Neuron (in vitro differentiated cells): ENCODE data around the gene RNF25.

Experiments used
- H2AFZ ChIP-seq: one replicate; pipeline ENCODE4 v1.6.1; 2013; ENCODE audit warnings: low read depth, mild to moderate bottlenecking, inconsistent platforms, low read length, moderate library complexity
- H3K27me3 ChIP-seq: one replicate; pipeline ENCODE4 v1.6.1; 2013; ENCODE audit warnings: low read length; ENCODE audit not compliant: insufficient read depth
- H3K36me3 ChIP-seq: one replicate; pipeline ENCODE4 v1.6.1; 2013; ENCODE audit warnings: low read length; ENCODE audit not compliant: insufficient read depth
- H3K4me1 ChIP-seq: one replicate; pipeline ENCODE4 v1.6.1; 2013; ENCODE audit warnings: low read length; ENCODE audit not compliant: insufficient read depth
- H3K4me3 ChIP-seq: 2 replicates; pipeline ENCODE4 v1.5.1; 2013; ENCODE audit warnings: mild to moderate bottlenecking, low read length, moderate library complexity
- H3K9me3 ChIP-seq: one replicate; pipeline ENCODE4 v1.6.1; 2013; ENCODE audit warnings: low read length

Gene RNF25, protein sequence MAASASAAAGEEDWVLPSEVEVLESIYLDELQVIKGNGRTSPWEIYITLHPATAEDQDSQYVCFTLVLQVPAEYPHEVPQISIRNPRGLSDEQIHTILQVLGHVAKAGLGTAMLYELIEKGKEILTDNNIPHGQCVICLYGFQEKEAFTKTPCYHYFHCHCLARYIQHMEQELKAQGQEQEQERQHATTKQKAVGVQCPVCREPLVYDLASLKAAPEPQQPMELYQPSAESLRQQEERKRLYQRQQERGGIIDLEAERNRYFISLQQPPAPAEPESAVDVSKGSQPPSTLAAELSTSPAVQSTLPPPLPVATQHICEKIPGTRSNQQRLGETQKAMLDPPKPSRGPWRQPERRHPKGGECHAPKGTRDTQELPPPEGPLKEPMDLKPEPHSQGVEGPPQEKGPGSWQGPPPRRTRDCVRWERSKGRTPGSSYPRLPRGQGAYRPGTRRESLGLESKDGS

DNA sequence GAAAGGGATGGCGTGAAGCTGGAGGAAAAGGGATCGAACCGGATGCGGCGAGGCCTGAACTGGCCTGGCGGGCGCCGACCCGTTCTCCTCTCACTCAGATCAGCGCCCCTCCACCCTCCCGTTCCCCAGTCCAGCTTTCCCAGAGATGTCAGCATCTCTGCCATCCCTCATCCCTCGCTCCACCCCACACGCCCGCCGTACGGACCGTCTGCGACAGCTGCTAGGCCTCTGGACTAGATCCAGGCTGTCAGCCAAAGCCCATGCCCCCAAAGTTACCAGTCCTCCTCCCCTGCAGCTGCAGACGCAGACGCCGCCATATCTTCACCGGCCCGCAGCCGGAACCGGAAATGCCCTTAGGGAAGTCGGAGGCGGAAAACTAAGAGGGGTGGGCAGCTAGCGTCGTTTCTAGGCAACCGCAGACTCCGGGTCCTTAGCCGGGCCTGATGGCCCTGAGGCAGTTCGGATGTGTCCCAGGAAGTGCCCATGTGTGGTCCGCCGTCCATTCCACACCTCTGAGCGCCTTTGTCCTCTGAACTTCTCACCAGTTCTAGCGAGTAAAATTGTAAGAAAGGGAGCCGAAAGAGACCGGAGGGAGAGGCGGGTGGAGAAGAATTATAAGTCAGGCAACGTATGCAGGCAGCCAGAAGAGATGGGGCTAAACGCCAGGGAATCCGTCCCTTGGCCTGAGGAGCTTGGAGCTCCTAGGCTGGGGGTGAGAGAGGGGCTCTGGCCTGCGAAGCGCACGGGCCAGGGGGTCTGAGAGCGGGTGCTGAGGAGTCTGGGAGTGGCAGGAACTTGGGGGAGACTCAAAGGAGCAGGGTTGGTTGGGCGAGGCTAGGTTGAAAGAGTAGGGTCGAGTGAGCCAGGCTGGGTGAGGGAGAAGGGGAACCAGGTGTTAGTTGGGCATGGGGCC, at the start of gene RNF25, which contains the start of gene STK36:
Gene RNF25 (minus strand): TSS at position 349 of the 913 bp plus-strand sequence. CDS start 32 bp downstream, at position 317.
Gene STK36 (plus strand): TSS at position 433 of the 913 bp plus-strand sequence. CDS start 744 bp downstream, outside the sequence.
- peak within 1 kb of the TSS; percentile 56 for H2AFZ ChIP-seq
- H3K36me3 ChIP-seq = peaks cover 32% of the 10 kb centered on the region
- peak within 1 kb of the TSS; percentile 95 for H3K4me3 ChIP-seq
- peaks cover 13% of the 10 kb centered on the region for H3K4me1 ChIP-seq
- no peaks in the 10 kb centered on the region for H3K9me3 ChIP-seq
- no peaks in the 10 kb centered on the region for H3K27me3 ChIP-seq

DNA sequence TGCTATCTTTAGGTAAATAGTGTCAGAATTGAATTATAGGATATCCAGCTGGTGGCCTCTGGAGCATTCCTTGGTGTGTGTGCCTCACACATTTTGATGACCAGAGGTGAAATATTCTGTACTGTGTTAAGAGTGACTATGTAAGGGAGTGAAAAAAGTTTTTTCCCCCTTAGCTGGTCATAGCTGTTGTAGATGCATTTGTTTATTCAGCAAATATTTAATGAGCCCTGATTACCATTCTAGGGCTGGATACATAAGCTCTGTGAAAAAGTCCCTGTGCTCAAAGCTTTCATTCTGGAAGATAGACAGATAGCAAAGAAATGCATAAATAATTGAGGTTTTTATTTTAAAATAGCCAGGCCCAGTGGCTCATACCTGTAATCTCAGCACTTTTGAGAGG, 49.7 kb upstream of the RNF25 start:
- Histone ChIP-seq H3K36me3 (peaks cover 22% of the 10 kb centered on the region), H3K9me3 (peaks cover 4% of the 10 kb centered on the region), H3K4me1 (no peaks in the 10 kb centered on the region), H3K27me3 (no peaks in the 10 kb centered on the region), H3K4me3 (no peak overlapping the region), H2AFZ (no peak overlapping the region)

DNA sequence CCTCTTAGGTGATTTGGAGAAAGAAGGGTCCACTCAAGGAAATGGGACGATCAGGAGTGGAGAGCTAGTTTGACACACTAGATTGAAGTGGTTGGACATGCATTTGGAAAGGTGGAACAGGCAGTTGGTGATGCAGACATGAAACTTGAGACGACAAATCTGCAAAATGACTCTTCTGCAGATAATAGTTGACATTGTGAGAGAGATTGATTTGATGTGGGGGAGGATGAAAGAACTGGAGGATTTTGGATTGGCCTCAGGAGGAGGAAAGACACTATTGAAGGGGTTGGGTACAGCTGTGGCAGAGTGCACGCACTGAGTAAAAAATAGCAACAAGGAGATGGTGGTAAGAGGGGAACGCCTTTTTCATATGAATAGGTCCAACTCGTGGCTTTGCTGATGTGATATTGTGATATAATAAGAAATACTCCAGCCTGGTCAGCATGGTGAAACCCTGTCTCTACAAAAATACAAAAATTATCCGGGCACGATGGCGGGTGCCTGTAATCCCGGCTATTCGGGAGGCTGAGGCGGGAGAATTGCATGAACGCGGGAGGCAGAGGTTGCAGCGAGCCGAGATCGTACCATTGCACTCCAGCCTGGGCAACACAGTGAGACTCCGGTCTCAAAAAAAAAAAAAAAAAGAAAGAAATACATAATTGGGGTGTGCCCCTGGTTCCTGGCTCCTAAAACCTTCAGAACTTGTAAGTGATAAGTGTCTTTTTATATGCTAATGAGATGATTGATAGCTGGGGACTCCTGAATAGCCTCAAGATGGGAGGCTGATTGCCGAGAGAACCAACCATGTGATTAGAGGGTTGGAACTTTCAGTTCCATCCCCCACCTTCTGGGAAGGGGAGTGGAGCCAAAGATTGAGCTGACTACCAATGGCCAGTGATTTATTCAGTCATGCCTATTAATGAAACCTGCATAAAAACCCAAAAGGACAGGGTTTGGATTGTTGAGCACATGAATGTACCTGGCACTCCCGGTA, 48.5 kb upstream of the RNF25 start:
- Histone ChIP-seq H2AFZ (no peak overlapping the region), H3K27me3 (no peaks in the 10 kb centered on the region), H3K4me1 (no peaks in the 10 kb centered on the region), H3K36me3 (peaks cover 29% of the 10 kb centered on the region), H3K9me3 (peaks cover 4% of the 10 kb centered on the region), H3K4me3 (no peak overlapping the region)

DNA sequence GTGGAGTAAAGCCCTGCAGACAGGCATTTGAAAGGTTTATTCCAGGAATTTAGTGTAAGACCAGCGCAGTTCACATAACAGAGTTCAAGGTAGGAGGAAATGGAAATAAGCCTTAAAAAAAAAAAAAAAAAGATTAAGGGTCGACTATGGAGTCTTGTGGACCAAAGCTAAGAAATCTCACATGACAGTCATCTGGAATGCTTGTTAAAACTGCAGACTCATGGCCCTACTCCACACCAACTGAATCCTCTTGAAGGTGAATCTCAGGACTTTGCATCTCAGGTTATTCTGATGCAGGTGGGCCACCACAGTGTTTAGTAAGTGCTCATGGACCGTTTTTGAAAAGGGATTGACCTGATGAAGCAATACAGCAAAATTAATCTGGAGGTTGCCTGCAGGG, 47.7 kb upstream of the RNF25 start:
- Histone ChIP-seq H3K4me3 (no peak overlapping the region), H3K36me3 (peaks cover 32% of the 10 kb centered on the region), H2AFZ (no peak overlapping the region), H3K4me1 (no peaks in the 10 kb centered on the region), H3K9me3 (peaks cover 3% of the 10 kb centered on the region), H3K27me3 (no peaks in the 10 kb centered on the region)

DNA sequence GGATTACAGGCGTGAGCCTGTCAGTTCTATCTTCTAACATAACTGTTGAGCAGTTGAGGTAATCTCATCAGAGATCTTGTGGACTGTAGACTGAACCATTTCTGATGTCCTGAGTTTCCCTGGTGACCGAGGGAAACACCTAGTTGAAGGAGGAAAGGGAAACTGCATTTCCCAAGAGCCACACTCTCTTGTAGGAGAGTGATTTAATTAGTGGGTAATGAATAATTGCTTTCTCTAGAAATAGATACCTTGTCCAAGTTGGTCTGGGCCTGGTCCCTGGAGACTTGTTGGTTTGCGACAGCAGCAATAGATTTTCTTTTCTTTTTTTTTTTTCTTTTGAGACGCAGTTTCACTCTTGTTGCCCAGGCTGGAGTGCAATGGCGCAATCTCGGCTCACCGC, 46.3 kb upstream of the RNF25 start:
- Histone ChIP-seq H2AFZ (no peak overlapping the region), H3K4me3 (no peak overlapping the region), H3K36me3 (peaks cover 37% of the 10 kb centered on the region), H3K9me3 (peaks cover 2% of the 10 kb centered on the region), H3K4me1 (no peaks in the 10 kb centered on the region), H3K27me3 (no peaks in the 10 kb centered on the region)

DNA sequence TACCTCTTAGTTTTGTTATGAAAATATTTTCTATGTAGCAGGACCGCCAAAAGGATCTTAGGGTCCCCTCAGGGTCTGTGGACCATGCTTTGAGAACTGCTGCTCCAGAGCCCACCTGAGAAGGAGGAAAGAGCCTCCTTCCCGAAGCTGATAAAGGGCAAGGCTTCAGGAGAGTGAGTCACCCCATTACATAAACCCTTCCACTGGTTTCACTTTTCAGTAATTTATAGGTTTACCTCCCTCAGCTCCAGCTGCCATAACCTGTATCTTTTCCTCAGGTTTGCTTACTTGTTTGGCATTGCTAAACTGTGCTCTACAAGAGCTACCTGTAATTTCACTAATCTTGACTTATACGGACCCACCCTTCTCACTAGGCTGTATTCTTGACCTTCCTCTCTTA, 45.5 kb upstream of the RNF25 start:
- H3K4me1 ChIP-seq = no peaks in the 10 kb centered on the region
- H3K9me3 ChIP-seq = peaks cover 2% of the 10 kb centered on the region
- H3K4me3 ChIP-seq = no peak overlapping the region
- H3K27me3 ChIP-seq = no peaks in the 10 kb centered on the region
- no peak overlapping the region for H2AFZ ChIP-seq
- H3K36me3 ChIP-seq = peaks cover 37% of the 10 kb centered on the region

DNA sequence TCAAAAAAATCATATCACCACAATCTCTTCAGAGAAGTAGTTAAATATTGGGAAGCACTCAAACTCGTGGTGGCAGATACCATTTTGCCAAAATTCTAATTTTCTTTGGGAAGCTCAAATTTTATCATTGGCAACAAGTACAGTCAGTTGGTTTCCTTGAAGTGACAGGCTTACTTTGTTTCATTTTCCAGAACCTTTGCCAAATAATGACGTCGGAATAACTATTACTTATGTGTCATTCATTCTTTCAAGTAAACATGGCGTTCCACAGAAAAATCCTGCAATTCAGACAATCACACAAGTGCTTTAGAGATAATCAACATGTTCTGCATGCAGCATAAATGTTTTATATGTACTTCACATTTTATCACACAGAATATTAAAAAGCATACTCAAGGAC, 44.3 kb upstream of the RNF25 start:
- peaks cover 37% of the 10 kb centered on the region for H3K36me3 ChIP-seq
- no peak overlapping the region for H2AFZ ChIP-seq
- H3K4me1 ChIP-seq = peaks cover 7% of the 10 kb centered on the region
- H3K4me3 ChIP-seq = no peak overlapping the region
- no peaks in the 10 kb centered on the region for H3K27me3 ChIP-seq
- H3K9me3 ChIP-seq = peaks cover 2% of the 10 kb centered on the region

DNA sequence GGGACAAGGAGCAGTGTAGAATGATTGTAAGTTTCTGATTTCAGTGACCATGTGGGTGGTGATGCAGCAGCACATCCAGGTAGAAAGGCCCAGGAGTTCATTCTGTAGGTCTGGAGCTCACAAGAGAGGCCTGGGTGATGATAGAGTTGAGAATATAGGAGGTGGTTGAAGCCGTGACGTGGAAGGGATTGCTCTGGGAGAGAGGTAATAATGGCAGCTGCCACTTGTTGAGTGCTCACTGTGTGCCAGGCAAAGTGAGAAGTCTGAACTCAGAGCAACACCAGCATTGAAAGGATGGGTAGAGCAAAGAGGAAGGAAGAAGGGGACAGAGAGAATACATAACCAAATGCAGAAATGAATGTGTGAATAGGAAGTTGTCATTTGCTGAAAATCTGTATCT, 42.1 kb upstream of the RNF25 start:
- peaks cover 26% of the 10 kb centered on the region for H3K36me3 ChIP-seq

DNA sequence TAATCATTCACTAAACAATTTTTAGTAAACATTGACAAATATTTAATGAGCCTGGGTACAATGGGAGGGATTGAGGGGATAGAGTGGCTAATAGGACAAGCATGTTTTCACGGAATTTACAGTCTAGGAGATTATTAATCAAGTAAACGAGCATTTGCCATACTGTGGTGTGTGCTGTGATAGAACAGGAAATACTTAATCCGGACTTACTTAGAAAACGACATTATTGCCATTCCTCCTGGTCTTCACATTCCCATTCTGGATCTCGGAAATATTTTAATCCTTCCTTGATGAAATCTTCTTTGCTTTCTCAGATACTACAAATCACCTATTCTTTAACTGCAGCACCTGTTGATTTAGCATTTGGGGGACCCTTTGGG, 39.7 kb upstream of the RNF25 start:
- Histone ChIP-seq H3K4me3 (peak overlapping the region; percentile 84), H3K27me3 (no peaks in the 10 kb centered on the region), H2AFZ (peak overlapping the region; percentile 88), H3K4me1 (peaks cover 7% of the 10 kb centered on the region), H3K36me3 (peaks cover 15% of the 10 kb centered on the region), H3K9me3 (no peaks in the 10 kb centered on the region)

More for the DNA sequence above, 42.1 kb upstream of the RNF25 start:
- H2AFZ ChIP-seq = no peak overlapping the region
- no peaks in the 10 kb centered on the region for H3K27me3 ChIP-seq
- H3K4me1 ChIP-seq = peaks cover 7% of the 10 kb centered on the region
- H3K9me3 ChIP-seq = no peaks in the 10 kb centered on the region
- no peak overlapping the region for H3K4me3 ChIP-seq

DNA sequence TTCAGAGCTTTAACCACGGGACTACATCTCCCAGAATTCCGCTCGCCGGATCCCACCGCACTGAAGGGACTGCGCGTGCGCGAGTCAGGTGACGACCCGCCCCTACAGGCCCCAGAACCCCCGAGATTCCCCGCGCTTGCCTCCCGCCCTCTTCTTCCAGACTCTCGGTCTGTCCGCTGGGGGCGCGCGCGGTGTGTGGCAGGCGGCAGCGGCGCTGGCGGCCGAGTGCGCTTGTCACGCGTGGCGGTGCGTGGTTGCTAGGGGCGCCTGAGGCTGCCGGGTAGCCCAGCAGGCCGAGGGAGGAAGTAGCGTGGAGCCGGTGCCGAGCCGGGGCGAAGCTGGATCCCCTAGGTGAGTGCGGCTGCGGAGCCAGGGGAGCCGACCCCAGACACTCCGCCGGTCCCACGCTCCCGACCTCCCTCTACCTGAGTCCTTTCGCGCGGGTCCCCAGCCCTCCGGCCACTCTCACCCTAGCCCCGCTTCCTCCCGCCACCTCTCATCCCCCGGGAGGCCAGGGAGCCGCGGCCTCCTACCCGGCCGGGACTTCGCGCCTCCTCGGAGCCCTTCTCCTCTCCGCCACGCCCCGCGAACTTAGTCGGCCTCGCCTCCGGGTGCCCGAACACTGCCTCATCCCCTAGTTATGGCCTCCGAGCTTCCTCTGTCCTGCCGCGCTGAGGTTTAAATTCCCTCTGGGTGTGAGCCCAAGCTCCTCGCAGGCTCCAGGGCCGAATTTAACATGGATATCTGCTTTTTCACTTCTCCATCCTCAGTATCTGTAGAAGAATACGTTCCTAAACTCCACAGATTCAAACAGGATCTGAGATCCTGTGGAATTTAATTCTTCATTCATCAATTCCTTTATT, 39.1 kb upstream of the RNF25 start, which contains the start of gene TTLL4:
Gene TTLL4 (plus strand): TSS at position 149 of the 863 bp plus-strand sequence. CDS start 26,842 bp downstream, outside the sequence.
- peak within 1 kb of the TSS; percentile 88 for H2AFZ ChIP-seq
- peak within 1 kb of the TSS; percentile 84 for H3K4me3 ChIP-seq
- no peaks in the 10 kb centered on the region for H3K9me3 ChIP-seq
- no peaks in the 10 kb centered on the region for H3K27me3 ChIP-seq
- peaks cover 7% of the 10 kb centered on the region for H3K4me1 ChIP-seq
- H3K36me3 ChIP-seq = peaks cover 11% of the 10 kb centered on the region

DNA sequence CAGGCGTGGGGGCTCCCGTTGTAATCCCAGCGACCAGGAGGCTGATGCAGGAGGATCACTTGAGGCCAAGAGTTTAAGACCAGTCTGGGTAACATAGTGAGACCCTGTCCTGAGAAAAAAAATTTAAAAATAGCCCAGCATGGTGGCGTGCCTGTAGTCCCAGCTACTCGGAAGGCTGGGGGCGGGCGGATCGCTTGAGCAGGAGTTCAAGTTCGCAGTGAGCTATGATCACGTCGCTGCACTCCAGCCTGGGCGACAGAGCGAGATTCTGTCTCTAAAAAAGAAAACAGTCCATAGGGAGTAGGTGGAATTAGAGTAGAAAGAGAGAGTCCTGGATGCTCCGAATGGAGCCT, 38.5 kb upstream of the RNF25 start:
- H3K27me3 ChIP-seq = no peaks in the 10 kb centered on the region
- no peaks in the 10 kb centered on the region for H3K9me3 ChIP-seq
- peaks cover 7% of the 10 kb centered on the region for H3K36me3 ChIP-seq
- H2AFZ ChIP-seq = peak overlapping the region; percentile 88
- H3K4me3 ChIP-seq = peak overlapping the region; percentile 84
- H3K4me1 ChIP-seq = peaks cover 7% of the 10 kb centered on the region
